Activated naive CD8-positive, alpha-beta T cell treated with anti-CD3 and anti-CD28 coated beads, Interleukin-2, amount 10 ng/mL, durations not matched to agents 7 days and 5 days (primary cell): ENCODE data around the gene NHEJ1. TPM values are rescaled to one million over a fixed set of nuclear protein-coding genes. Genes with fewer than 3 reads are reported as not detected.

ENCODE experiments used
- ATAC-seq: fragments of 150-1000 bp; cut with Tn5 transposase; one replicate; pipeline ENCODE4 v1.10.0; 2021; ENCODE audit warnings: low read depth, moderate library complexity
- POLR2A ChIA-PET: fragments of 350-600 bp; sonication (Branson Sonifier 250); formaldehyde crosslinking; loops from one replicate; lab custom pipeline; 2021; ENCODE audit warnings: antibody characterized with exemption; lab: Charles Lee
- DNase-seq: peaks from one replicate; pipeline ENCODE4 v3.0.0; 2021
- H3K27ac Mint-ChIP-seq: one replicate; pipeline ENCODE4 v1.8.0; 2022; ENCODE audit warnings: mild to moderate bottlenecking, mixed read lengths
- H3K27me3 Mint-ChIP-seq: one replicate; pipeline ENCODE4 v1.8.0; 2022; ENCODE audit warnings: mild to moderate bottlenecking, moderate library complexity, mixed read lengths
- H3K36me3 Mint-ChIP-seq: one replicate; pipeline ENCODE4 v1.8.0; 2021; ENCODE audit warnings: mild to moderate bottlenecking, mixed read lengths
- H3K4me1 Mint-ChIP-seq: one replicate; pipeline ENCODE4 v1.8.0; 2021; ENCODE audit warnings: mixed read lengths
- H3K4me3 Mint-ChIP-seq: one replicate; pipeline ENCODE4 v1.8.0; 2022; ENCODE audit warnings: mild to moderate bottlenecking, moderate library complexity, mixed read lengths
- H3K9me3 Mint-ChIP-seq: one replicate; pipeline ENCODE4 v1.8.0; 2021; ENCODE audit warnings: mixed read lengths
- total RNA-seq, 2 experiments: library from RNA; stranded (reverse); gene quantifications; one replicate each; pipeline ENCODE4 v1.2.3, GENCODE V29; 2021

NHEJ1 gene
- total RNA-seq, 2 experiments from 2014 or later, result 16.7 to 17.1 TPM

GRCh38 chr2:219157396-219157795, 3.2 kb downstream of the NHEJ1 start:
- ATAC-seq (no peak), DNase-seq (no peak)
- no peak overlapping the region for H3K4me3 Mint-ChIP-seq
- POLR2A ChIA-PET, result no interaction called here
- H3K27ac Mint-ChIP-seq, result no peak overlapping the region
- H3K9me3 Mint-ChIP-seq, result no peaks in the 10 kb centered on the region
- H3K36me3 Mint-ChIP-seq, result peaks cover 11% of the 10 kb centered on the region
- no peaks in the 10 kb centered on the region for H3K27me3 Mint-ChIP-seq
- peaks cover 15% of the 10 kb centered on the region for H3K4me1 Mint-ChIP-seq

GRCh38 chr2:219155054-219155644, 5.5 kb downstream of the NHEJ1 start:
- no peak for DNase-seq
- ATAC-seq, result peak; percentile 57
- Mint-ChIP-seq H3K36me3 (peaks cover 12% of the 10 kb centered on the region), H3K9me3 (no peaks in the 10 kb centered on the region), H3K4me3 (no peak overlapping the region), H3K4me1 (peaks cover 10% of the 10 kb centered on the region), H3K27me3 (no peaks in the 10 kb centered on the region), H3K27ac (no peak overlapping the region)
- POLR2A ChIA-PET, result no interaction called here

DNA sequence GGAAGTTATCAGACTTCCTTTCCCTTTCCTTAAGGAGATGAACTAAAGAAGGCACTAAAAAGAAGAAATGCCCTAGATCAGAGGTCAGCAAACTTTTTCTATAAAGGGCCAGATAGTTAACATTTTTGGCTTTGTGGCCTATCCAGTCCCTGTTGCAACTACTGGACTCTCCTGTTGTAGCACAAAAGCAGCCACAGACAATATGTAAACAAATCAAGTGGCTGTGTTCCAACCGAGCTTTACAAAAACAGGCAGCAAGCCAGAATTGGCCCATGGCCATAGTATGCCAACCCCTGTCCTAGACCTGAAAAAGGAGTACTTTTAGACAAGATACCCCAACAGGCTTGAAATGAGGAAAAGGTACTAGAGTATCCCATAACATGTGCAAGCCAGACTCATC, 10.9 kb downstream of the NHEJ1 start:
- H3K9me3 Mint-ChIP-seq, result no peaks in the 10 kb centered on the region
- DNase-seq, result no peak
- H3K4me3 Mint-ChIP-seq, result no peak overlapping the region
- H3K36me3 Mint-ChIP-seq, result peaks cover 12% of the 10 kb centered on the region
- H3K27me3 Mint-ChIP-seq, result no peaks in the 10 kb centered on the region
- POLR2A ChIA-PET, result no interaction called here
- H3K4me1 Mint-ChIP-seq, result no peaks in the 10 kb centered on the region
- no peak for ATAC-seq
- H3K27ac Mint-ChIP-seq, result no peak overlapping the region

DNA sequence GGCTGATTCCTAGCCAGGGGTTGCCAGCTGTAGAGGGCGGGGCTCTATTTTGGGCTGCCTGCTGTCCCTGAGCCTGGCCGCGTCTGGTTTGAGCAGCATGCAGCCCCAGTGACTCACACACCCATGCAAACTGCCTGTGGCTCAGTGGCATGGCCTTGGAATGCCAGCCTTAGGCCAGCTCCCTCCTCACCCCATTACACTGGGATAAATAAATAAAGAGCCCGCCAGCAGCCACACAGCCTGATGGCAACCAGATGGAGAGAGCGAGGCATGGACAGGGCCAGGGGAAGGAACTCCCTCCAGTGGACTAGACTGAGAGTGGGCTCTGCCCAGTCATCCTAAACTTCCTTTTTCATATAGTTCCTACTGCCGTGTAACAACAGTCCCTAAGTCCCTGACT, 18.3 kb downstream of the NHEJ1 start:
- Mint-ChIP-seq H3K4me3 (no peak overlapping the region), H3K9me3 (no peaks in the 10 kb centered on the region), H3K27ac (no peak overlapping the region), H3K27me3 (no peaks in the 10 kb centered on the region), H3K36me3 (peaks cover 38% of the 10 kb centered on the region), H3K4me1 (peaks cover 2% of the 10 kb centered on the region)
- ATAC-seq, result no peak
- no peak for DNase-seq
- POLR2A ChIA-PET, result no interaction called here

DNA sequence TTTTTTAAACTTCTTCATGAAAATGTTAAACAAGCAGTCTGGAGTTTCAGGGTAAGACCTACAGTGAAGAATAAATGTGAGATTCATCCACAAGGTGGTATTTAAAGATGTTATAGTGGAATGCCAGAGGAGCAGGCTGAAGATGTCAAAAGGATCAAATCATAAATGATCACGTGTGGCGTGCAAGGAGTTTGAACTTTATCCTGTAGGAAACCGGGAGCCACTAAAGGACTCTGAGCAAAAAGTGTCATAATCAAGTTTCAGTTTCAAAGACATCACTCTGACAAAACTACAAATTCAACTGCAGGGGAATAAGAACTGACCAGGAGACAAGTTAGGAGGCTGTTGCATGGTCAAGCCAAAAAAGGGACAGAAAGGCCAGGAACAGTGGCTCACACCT, 19.9 kb downstream of the NHEJ1 start:
- Mint-ChIP-seq H3K4me1 (peaks cover 2% of the 10 kb centered on the region), H3K9me3 (no peaks in the 10 kb centered on the region), H3K36me3 (peaks cover 32% of the 10 kb centered on the region), H3K27ac (no peak overlapping the region), H3K27me3 (no peaks in the 10 kb centered on the region), H3K4me3 (no peak overlapping the region)
- DNase-seq, result no peak
- ATAC-seq, result no peak
- POLR2A ChIA-PET, result no interaction called here

- Mint-ChIP-seq H3K27ac (no peak overlapping the region), H3K4me3 (no peak overlapping the region), H3K9me3 (no peaks in the 10 kb centered on the region), H3K4me1 (peaks cover 3% of the 10 kb centered on the region), H3K27me3 (no peaks in the 10 kb centered on the region), H3K36me3 (peaks cover 11% of the 10 kb centered on the region)
- no peak for ATAC-seq
- no peak for DNase-seq
- POLR2A ChIA-PET, result no interaction called here
Observed at GRCh38 chr2:219133976-219134375, 26.6 kb downstream of the NHEJ1 start.

GRCh38 chr2:219131744-219132143, 28.9 kb downstream of the NHEJ1 start:
- peaks cover 8% of the 10 kb centered on the region for H3K4me1 Mint-ChIP-seq
- H3K36me3 Mint-ChIP-seq, result no peaks in the 10 kb centered on the region
- ATAC-seq, result no peak
- H3K27me3 Mint-ChIP-seq, result no peaks in the 10 kb centered on the region
- no peak overlapping the region for H3K4me3 Mint-ChIP-seq
- POLR2A ChIA-PET, result no interaction called here
- DNase-seq, result no peak
- no peak overlapping the region for H3K27ac Mint-ChIP-seq
- H3K9me3 Mint-ChIP-seq, result no peaks in the 10 kb centered on the region

DNA sequence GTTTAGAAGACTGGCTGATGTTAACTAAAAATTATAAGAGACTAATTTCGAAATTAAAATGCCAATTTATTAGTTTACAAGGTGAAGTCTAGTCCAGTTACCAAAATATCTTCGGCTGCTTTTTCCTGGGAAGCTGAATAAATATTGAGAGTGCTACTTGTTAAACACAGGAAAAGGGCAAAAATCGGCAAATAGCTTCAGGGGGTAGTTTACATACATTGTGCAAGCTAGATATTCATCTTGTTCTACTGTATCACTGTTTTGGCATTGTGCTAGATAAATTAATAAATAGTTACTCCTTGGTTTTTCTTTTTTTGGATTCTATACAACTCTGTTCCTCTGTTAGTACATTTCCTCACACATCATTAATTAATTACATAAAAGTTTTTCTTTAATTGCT, 29.3 kb downstream of the NHEJ1 start:
- POLR2A ChIA-PET, result no interaction called here
- H3K27me3 Mint-ChIP-seq, result no peaks in the 10 kb centered on the region
- DNase-seq (no peak), ATAC-seq (no peak)
- H3K36me3 Mint-ChIP-seq, result peaks cover 3% of the 10 kb centered on the region
- no peak overlapping the region for H3K4me3 Mint-ChIP-seq
- no peak overlapping the region for H3K27ac Mint-ChIP-seq
- peaks cover 8% of the 10 kb centered on the region for H3K4me1 Mint-ChIP-seq
- no peaks in the 10 kb centered on the region for H3K9me3 Mint-ChIP-seq

- ATAC-seq (no peak), DNase-seq (no peak)
- no peak overlapping the region for H3K27ac Mint-ChIP-seq
- H3K4me3 Mint-ChIP-seq, result no peak overlapping the region
- H3K36me3 Mint-ChIP-seq, result peaks cover 3% of the 10 kb centered on the region
- H3K4me1 Mint-ChIP-seq, result peaks cover 13% of the 10 kb centered on the region
- no peaks in the 10 kb centered on the region for H3K27me3 Mint-ChIP-seq
- POLR2A ChIA-PET, result no interaction called here
- H3K9me3 Mint-ChIP-seq, result no peaks in the 10 kb centered on the region
Observed at GRCh38 chr2:219129589-219129988, 31.0 kb downstream of the NHEJ1 start.

DNA sequence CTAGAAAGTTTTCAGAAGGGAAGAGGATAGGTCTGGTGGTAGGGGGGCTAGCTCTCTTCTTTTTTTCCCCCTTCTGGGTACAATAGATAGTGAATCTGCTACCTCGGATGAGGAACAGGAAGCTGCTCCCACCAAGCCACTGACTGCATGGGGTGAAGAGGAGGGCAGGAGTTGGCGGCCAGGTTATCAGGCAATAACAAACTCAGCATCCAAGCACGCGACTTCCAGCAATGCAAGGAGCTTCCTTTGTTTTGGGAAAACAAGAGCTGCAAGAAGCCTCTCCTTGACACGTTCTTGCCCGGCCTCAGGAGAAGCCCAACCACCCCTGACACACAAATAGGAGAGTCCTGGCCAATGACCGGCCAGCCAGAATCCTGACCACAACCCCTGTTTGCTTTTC, 32.2 kb downstream of the NHEJ1 start:
- POLR2A ChIA-PET, result no interaction called here
- Mint-ChIP-seq H3K36me3 (peaks cover 3% of the 10 kb centered on the region), H3K4me1 (peaks cover 16% of the 10 kb centered on the region), H3K9me3 (no peaks in the 10 kb centered on the region), H3K4me3 (no peak overlapping the region), H3K27me3 (no peaks in the 10 kb centered on the region), H3K27ac (no peak overlapping the region)
- ATAC-seq, result no peak
- DNase-seq, result no peak

GRCh38 chr2:219127037-219127635, 33.5 kb downstream of the NHEJ1 start:
- no peak for ATAC-seq
- POLR2A ChIA-PET, result no interaction called here
- Mint-ChIP-seq H3K27me3 (no peaks in the 10 kb centered on the region), H3K9me3 (no peaks in the 10 kb centered on the region), H3K4me3 (no peak overlapping the region), H3K4me1 (peaks cover 16% of the 10 kb centered on the region), H3K27ac (no peak overlapping the region), H3K36me3 (peaks cover 3% of the 10 kb centered on the region)
- DNase-seq, result no peak

DNA sequence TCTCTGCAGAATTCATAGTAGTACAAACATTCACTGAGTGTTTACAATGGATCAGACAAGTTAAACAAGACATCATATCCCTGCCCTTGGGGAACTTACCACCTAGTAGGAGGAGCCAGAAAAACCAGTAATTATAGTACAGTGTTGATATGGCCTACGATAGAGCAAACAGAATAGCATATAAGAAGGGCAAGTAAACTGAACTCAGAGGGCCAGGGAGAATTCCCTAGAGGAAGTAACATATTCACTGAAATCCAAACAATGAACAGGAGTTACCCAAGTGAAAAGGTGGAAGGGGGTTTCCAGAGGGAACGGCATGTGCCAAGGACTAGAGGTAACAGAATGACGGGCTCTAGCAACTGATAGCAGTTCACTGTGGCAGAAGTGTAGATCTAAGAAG, 34.1 kb downstream of the NHEJ1 start:
- no peaks in the 10 kb centered on the region for H3K27me3 Mint-ChIP-seq
- H3K9me3 Mint-ChIP-seq, result no peaks in the 10 kb centered on the region
- H3K4me3 Mint-ChIP-seq, result no peak overlapping the region
- H3K27ac Mint-ChIP-seq, result no peak overlapping the region
- DNase-seq (no peak), ATAC-seq (no peak)
- H3K36me3 Mint-ChIP-seq, result peaks cover 3% of the 10 kb centered on the region
- POLR2A ChIA-PET, result no interaction called here
- peaks cover 16% of the 10 kb centered on the region for H3K4me1 Mint-ChIP-seq

DNA sequence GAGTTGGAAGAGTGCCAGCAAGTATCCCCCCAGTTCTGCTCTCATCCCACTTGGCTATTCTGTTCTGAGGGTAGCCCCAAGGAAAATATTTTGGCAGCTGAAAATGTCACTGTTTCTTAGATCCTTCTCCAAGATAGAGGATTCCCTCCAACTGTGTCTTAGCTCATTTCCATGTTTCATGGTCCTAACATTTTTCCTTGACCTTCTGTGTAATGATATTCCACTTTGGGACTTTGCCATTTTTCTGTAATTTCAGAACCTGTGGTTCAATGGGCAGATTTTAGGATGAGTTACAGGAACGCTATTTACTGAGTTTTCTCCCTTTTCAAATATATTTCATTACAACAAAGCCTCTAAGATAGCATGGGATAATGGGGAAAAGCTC, 34.7 kb downstream of the NHEJ1 start:
- H3K27me3 Mint-ChIP-seq, result no peaks in the 10 kb centered on the region
- H3K36me3 Mint-ChIP-seq, result peaks cover 3% of the 10 kb centered on the region
- DNase-seq (no peak), ATAC-seq (no peak)
- POLR2A ChIA-PET, result no interaction called here
- no peak overlapping the region for H3K27ac Mint-ChIP-seq
- no peak overlapping the region for H3K4me3 Mint-ChIP-seq
- no peaks in the 10 kb centered on the region for H3K9me3 Mint-ChIP-seq
- H3K4me1 Mint-ChIP-seq, result peaks cover 16% of the 10 kb centered on the region

GRCh38 chr2:219125225-219125885, 35.3 kb downstream of the NHEJ1 start:
- ATAC-seq, result no peak
- H3K27ac Mint-ChIP-seq, result no peak overlapping the region
- no peaks in the 10 kb centered on the region for H3K9me3 Mint-ChIP-seq
- peaks cover 16% of the 10 kb centered on the region for H3K4me1 Mint-ChIP-seq
- no peak for DNase-seq
- H3K4me3 Mint-ChIP-seq, result no peak overlapping the region
- peaks cover 3% of the 10 kb centered on the region for H3K36me3 Mint-ChIP-seq
- POLR2A ChIA-PET, result no interaction called here
- H3K27me3 Mint-ChIP-seq, result no peaks in the 10 kb centered on the region
